GOT3 (cell line): ENCODE data around the gene RPS18.
A peak's percentile ranks its signal among the peaks of the same experiment; 100 is the strongest.
"Not testable (repeated sequence)": the region's sequence is repeated elsewhere in the genome, so short reads cannot be mapped to it uniquely, and the experiment has no call there.

ENCODE experiments used
- DNase-seq: peaks from one replicate; lab custom pipeline; 2025; ENCODE audit warnings: mixed read lengths; lab: John Stamatoyannopoulos, UW

RPS18 gene

GRCh38 chr6:33271468-33272274 is at the start of gene RPS18, which contains the start of gene VPS52:
RPS18 (plus strand) TSS chr6:33272075; CDS start chr6:33272120, 45 bp downstream.
VPS52 (minus strand) TSS chr6:33271876; CDS start chr6:33271675, 201 bp downstream.
- peak; percentile 80 for DNase-seq

- DNase-seq = not testable (repeated sequence)
These were observed 45.3 kb upstream of the RPS18 start for GRCh38 chr6:33226503-33227120.

- no peak for DNase-seq
These were observed 36.6 kb upstream of the RPS18 start for GRCh38 chr6:33235221-33235634.

DNA sequence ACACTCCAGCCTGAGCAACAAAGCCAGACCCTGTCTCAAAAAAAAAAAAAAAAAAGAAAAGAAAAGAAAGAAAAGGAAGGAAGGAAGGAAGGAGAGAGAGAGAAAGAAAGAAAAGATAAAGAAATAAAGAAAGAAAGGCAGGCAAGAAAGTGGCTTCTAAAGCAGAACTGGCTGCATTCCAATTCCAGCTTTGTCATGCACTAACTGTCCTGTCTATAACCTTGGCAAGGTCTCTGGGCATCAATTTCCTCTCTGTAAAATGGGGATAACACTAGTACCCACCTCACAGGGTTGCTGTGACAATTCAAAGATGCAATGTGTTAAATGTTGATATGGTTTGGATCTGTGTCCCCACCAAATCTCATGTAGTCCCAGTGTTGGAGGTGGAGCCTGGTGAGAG is 35.5 kb upstream of the RPS18 start:
- no peak for DNase-seq

GRCh38 chr6:33236852-33237251 is 35.0 kb upstream of the RPS18 start:
- DNase-seq = no peak

DNA sequence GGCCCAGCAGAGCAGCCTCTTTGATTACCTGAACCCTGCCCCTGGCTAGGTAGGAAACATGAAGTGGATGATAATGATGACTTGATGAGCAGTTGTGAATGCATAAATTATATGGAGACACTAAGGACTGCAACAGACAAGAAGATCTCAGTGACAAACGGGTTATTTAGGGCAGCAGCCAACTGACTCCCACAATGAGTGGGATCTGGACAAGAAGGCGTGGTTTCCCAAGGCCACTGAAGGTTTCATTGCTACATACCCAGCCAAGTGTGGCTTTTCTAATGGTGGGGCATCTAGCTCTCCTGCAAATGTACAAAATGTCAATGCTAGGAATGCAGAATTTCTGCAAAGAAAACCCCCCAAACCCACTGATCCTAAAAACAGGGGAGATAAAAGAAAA is 34.1 kb upstream of the RPS18 start:
- no peak for DNase-seq

DNA sequence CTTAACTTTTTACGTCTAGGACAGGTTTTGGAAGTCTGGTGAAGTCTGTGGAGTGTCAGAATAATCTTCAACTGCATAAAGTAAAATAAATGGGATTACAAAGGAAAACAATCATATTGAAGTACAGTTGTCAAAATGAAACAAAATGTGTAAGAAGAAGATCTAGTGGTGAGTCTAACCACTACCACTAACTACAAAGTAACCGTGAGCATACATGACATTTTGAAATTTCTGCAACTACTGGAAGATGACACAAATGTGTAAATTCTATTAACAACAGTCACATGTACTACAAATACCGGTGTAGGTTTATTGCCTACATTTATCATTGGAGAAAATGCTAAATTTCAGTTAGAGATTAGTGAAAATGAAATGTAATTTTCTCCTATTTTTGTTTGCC is 29.9 kb upstream of the RPS18 start:
- DNase-seq = no peak

DNA sequence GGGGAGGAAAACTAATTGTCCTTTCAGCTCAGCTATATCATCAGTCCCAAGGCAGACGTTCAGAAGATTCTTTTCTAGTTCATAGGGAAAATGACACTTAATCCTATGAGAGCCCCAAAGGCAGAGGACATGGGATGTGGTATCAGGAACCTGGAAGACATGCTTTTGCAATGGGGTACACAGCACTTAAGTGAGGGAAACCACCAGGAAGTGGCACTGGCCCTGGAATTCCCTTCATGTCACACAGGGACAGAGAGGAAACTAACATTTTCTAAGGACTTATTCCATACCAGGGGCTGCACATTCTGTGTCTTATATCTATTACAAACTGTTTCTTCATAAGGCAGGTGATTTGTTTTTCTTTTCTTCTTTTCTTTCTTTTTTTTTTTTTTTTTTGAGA is 28.4 kb upstream of the RPS18 start:
- no peak for DNase-seq

DNA sequence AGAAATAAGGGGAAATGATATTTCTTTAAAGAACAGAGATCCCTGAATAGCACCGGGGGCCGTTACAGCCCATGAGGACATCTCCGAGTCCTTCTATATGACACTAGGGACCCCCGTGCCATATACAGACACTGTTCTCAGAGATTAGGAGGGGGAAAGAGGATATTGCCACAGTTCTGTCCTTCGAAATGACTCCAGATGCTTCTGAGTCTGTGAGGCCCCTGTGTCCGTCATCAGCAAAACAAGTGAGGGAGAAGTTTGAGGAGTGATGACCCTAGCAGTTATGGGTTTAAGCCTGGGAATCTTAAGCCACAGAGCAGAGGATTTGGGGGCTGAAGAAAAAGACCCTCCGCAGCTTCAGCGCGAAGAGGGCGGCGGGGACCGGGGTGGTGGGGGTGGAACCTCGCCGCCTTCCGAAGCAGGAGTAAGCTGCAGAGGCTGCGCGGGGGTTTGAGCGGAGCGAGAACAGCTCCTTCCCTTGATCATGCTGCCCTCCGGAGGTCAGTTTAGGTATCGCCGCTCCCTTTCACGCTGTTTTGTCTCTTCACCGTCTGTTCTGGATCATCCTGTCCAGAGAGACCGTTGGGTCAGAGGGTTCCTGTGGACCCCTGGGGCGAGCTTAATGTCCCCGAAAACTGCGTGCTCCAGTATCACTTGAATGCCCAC is 23.8 kb upstream of the RPS18 start:
- peak; percentile 64 for DNase-seq

DNA sequence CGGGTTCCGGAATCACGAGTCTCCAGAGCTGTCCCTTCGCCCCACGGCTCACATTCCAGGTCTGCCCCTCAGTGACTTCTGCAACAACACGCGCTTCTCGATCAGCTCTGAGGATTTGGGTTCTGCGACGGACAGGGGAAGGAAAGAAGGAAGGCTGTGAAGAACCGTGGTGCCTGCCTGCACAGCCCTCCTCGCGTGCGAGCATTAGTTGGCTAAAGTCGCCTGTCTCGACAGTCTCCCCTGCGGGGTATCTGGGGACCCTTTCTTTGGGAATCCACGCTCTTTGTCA is 23.3 kb upstream of the RPS18 start:
- no peak for DNase-seq

DNA sequence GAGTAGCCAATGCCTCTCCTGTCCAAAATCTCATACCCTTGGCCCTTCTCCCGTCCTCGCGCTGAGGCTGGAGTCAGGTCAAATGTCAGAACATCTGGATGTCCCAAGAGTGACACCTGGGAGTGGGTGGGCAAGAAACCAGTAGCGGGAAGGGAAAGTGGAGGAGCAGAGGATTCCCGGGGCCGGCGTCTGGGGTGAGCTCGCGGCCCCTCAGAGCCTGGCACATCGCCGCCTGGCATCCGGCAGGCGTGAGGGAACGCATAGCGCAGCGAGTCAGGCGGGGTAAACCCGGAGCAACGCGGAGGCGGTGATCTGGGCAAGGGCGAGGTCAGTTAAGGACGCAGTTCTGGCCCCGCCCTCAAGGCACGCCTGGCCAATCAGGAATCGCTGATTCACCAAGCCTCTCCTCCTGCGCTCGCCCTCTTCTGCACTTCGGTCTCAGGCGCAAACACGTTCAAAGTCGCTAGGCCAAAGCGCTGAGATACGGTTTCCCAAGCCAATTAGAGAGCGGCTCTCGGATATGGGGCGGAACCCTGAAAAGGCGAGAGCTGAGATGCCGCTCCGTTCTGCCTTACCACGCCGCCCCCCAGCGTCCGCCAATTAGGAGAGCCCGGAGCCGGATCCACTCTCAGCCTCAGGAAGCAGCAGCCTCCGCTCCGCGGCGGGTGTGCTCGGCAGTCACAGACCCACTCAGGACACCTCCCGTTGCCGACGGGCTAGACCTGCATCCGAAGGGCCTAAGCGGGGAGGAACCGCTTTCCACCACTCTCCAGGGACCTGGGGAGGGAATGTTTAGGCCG is 22.7 kb upstream of the RPS18 start:
- peak; percentile 93 for DNase-seq

- DNase-seq = no peak
These were observed 21.9 kb upstream of the RPS18 start for GRCh38 chr6:33249732-33250630.

GRCh38 chr6:33250731-33251130 is 21.1 kb upstream of the RPS18 start:
- DNase-seq = no peak

DNA sequence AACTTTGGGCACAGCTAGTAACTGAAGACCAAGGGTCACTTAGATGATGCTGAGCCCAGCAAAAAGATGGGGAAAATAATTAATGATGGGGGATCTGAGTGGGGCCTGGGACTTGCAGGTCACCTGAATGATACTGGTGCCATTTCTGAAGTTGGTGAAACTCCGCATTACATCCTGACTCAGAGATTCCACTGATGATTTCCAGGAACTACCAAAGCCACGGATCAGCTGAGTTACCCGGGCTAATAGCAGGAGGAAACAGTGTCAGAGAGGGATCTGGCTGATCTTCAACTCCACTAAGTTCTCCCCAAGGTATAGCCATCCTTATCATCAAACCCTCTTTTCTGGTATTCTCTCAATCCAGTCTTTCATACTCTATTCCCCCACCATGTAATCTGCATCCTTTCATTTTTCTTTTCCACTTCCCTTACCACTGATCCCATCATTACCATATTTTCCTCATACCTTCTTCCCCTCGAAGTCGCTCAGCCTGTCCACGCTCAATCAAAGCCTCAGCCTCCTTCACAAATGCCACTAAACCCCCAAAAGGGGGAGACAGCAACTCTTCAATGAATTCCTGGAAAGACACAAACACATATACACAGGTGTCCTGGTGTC is 20.4 kb upstream of the RPS18 start:
- no peak for DNase-seq

GRCh38 chr6:33252759-33253158 is 19.1 kb upstream of the RPS18 start:
- no peak for DNase-seq

GRCh38 chr6:33254591-33254990 is 17.3 kb upstream of the RPS18 start:
- DNase-seq = no peak

- no peak for DNase-seq
These were observed 12.8 kb upstream of the RPS18 start for GRCh38 chr6:33259032-33259431.

- DNase-seq = not testable (repeated sequence)
These were observed 9.4 kb upstream of the RPS18 start for GRCh38 chr6:33262490-33262889.

- no peak for DNase-seq
These were observed 7.9 kb upstream of the RPS18 start for GRCh38 chr6:33264015-33264414.

GRCh38 chr6:33271117-33271467 is 783 bp upstream of the RPS18 start:
- no peak for DNase-seq
